ENCODE data around the gene RUNX2.

Gene RUNX2

DNA sequence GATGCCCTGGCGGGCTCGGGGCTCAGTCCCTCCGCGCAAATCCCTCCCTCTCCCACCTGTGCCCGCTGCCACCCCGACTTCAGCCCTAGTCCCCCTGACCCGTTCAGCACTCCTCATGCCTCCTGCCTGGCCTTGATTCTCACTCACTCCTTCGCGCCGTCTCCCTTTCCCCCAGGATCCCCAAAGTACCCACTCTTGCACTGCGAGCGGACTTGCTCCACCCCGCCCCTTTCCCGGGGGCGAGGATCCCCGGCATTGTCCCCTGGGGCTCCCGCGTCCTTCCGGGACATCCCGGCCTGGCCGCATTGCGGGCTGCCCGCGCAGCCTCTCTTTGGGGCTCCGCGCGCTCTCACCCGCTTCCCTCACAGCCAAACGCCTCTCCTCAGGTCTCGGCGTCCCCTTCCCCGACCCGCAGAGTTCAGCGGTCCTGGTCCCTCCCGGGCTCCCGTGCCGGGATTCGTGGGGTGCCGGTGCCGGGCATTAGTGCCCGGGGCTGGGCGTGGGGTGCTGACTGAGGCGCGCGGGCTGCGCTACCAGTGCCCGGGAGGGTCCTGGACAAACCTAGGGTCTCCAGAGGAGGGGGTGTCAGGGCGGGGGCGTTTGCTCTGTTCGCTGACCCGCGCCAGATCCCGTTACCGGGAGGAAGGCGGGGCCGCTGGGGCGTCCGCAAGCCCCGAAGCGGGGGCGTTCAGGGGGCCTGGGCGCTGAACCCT is 95.1 kb downstream of the RUNX2 start:
- H4K20me1 ChIP-seq = peaks cover 0 to 60% (median 25%) of the 10 kb centered on the region in 11 experiments; a peak in 15 of 22 replicates
- H3K4me3 ChIP-seq = peak overlapping the region; percentile 55 to 74 (median 62)
- no peaks in the 10 kb centered on the region for H3K36me3 ChIP-seq
- no peak for TF ChIP-seq Cebpa-rat (IDR thresholded peaks at IDR 0.05)
- H3K4me2 ChIP-seq = peak overlapping the region; percentile 89 to 99 (median 97)
- H3K4me1 ChIP-seq = peaks cover 27 to 50% (median 32%) of the 10 kb centered on the region in 10 experiments
- peaks cover 81 to 100% (median 93%) of the 10 kb centered on the region in 11 experiments for H3K27me3 ChIP-seq
- H3K9me3 ChIP-seq (replicated peaks in 1 of 11) = no peaks in the 10 kb centered on the region
- peak overlapping the region in 10 of 11 experiments; percentile 6 to 68 (median 60); a peak in 17 of 22 replicates for H3K9ac ChIP-seq
- peak overlapping the region in 5 of 11 experiments; percentile 1 to 48 (median 9); a peak in 5 of 22 replicates for H3K27ac ChIP-seq

DNA sequence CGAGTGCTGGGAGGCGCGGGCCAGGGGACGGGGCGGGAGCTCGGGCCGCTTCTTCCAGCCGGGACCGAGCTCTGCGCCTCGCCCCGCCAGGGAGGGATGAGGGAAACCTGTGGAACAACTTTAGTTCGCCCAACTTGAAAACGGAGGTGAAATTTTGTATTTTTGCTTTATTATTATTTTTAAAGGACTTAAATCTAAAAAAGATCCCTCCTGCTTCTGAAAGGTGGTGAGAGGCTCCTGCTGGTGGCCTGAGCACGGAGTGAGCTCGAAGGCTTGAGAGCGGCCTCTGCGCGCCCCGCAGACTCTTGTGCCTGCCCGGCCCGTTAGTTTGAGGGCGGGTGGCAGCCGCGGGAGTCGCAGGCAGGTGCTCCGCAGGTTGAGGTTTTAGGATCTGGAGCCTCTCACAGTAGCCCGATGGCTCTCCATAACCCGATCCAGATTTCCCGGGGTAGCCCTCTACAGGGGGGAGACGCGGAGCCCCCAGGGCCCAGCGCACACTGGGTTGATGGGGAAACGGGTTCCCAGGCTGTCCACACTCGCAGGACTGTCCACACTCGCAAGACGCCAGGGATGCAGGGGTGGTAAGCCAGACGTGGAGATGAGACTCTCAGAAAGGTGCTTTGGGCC is 95.8 kb downstream of the RUNX2 start:
- Histone ChIP-seq H3K27ac (peak overlapping the region in 2 of 11 experiments; percentile 2 to 48; a peak in 2 of 22 replicates), H3K4me3 (peak overlapping the region in 9 of 10 experiments; percentile 55 to 74 (median 63); a peak in 17 of 20 replicates), H3K4me2 (peak overlapping the region; percentile 89 to 99 (median 97); a peak in 21 of 22 replicates), H3K9me3 (replicated peaks in 1 of 11) (no peaks in the 10 kb centered on the region), H3K27me3 (peaks cover 74 to 99% (median 89%) of the 10 kb centered on the region in 11 experiments), H3K4me1 (peaks cover 27 to 50% (median 32%) of the 10 kb centered on the region in 10 experiments), H3K36me3 (no peaks in the 10 kb centered on the region), H4K20me1 (peaks cover 0 to 60% (median 25%) of the 10 kb centered on the region in 11 experiments; a peak in 15 of 22 replicates), H3K9ac (peak overlapping the region in 4 of 11 experiments; percentile 64 to 68 (median 65); a peak in 4 of 22 replicates)
- TF ChIP-seq Cebpa-rat (IDR thresholded peaks at IDR 0.05) = no peak

DNA sequence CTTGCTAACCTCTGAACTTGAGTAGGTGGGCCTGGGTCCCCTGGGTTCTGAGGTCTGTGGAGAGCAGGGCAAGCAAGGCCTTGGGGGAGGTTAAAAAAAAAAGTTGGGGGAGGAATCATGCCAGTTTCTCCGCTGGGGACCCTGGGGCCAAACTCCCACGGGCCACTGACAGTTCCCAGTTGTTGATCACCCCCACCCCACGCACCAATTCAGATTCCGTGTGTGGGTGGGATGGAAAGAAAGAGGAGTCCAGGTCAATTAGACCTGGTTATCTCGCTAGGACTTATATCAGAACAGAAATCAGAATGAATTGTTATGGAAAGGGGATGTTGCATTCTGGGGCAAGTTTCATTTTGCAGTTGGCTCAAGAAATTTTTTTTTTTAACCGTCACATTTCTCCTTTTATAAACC is 96.3 kb downstream of the RUNX2 start:
- Histone ChIP-seq H3K27ac (no peak overlapping the region), H3K4me3 (peak overlapping the region in 4 of 10 experiments; percentile 55 to 74 (median 64); a peak in 9 of 20 replicates)

DNA sequence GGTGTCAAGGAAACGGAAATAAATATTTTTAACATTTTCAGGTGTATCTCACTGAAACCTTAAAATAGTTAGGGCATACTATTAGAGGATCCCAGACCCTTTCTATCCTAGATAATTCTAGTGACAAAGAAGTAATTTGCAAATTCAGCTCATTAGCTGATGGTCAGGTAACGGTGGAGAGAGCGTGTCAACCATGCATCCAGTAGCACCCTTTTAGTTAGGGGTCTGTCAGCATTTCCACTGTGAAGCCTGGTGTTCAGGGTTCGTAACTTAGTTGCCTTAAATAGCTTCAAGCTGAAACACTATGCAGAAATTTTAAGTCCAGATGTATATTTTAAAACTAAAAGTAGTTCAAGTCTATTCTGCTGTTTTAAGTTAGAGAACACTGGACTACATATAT is 98.1 kb downstream of the RUNX2 start:
- Histone ChIP-seq H3K9me3 (replicated peaks in 1 of 11) (no peaks in the 10 kb centered on the region), H3K4me1 (peaks cover 25 to 33% (median 29%) of the 10 kb centered on the region in 10 experiments), H3K4me2 (no peak overlapping the region), H4K20me1 (peaks cover 0 to 44% (median 9%) of the 10 kb centered on the region in 11 experiments; a peak in 12 of 22 replicates), H3K27ac (no peak overlapping the region), H3K4me3 (no peak overlapping the region), H3K27me3 (peaks cover 58 to 79% (median 66%) of the 10 kb centered on the region in 11 experiments), H3K9ac (no peak overlapping the region), H3K36me3 (no peaks in the 10 kb centered on the region)
- no peak for TF ChIP-seq Cebpa-rat (IDR thresholded peaks at IDR 0.05)

More for the DNA sequence above, 96.3 kb downstream of the RUNX2 start:
- no peaks in the 10 kb centered on the region for H3K36me3 ChIP-seq
- peaks cover 69 to 94% (median 84%) of the 10 kb centered on the region in 11 experiments for H3K27me3 ChIP-seq
- peaks cover 27 to 48% (median 32%) of the 10 kb centered on the region in 10 experiments for H3K4me1 ChIP-seq
- H3K9ac ChIP-seq = no peak overlapping the region
- H3K9me3 ChIP-seq (replicated peaks in 1 of 11) = no peaks in the 10 kb centered on the region
- no peak for TF ChIP-seq Cebpa-rat (IDR thresholded peaks at IDR 0.05)
- peaks cover 0 to 60% (median 25%) of the 10 kb centered on the region in 11 experiments; a peak in 15 of 22 replicates for H4K20me1 ChIP-seq
- H3K4me2 ChIP-seq = peak overlapping the region in 6 of 11 experiments; percentile 93 to 99 (median 98); a peak in 12 of 22 replicates

DNA sequence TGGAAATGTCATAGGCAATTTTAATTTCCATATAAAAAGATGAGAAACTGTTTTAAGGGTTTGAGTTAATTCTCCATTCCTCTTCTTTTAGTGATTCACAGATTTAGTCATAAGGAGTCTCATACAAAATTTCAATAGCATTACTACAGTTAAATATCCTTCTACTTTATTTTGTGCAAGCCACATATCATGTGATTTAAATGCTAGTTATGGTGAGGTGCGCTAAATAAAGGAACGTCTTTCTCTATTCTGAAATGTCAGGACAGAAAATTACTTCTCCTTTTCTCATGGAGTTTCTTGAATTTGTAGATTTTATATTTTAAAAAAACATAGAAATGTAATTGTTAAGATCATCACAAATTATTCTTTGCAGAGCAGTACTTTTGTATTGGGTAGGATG is 99.6 kb downstream of the RUNX2 start:
- no peak overlapping the region for H3K4me2 ChIP-seq
- H3K27me3 ChIP-seq = peaks cover 44 to 70% (median 51%) of the 10 kb centered on the region in 11 experiments
- no peaks in the 10 kb centered on the region for H3K9me3 ChIP-seq (replicated peaks in 1 of 11)
- H4K20me1 ChIP-seq = peaks cover 0 to 29% (median 6%) of the 10 kb centered on the region in 11 experiments; a peak in 11 of 22 replicates
- H3K4me3 ChIP-seq = no peak overlapping the region
- no peak overlapping the region for H3K9ac ChIP-seq
- H3K27ac ChIP-seq = no peak overlapping the region
- no peak for TF ChIP-seq Cebpa-rat (IDR thresholded peaks at IDR 0.05)
- H3K4me1 ChIP-seq = peaks cover 10 to 26% (median 18%) of the 10 kb centered on the region in 10 experiments
- no peaks in the 10 kb centered on the region for H3K36me3 ChIP-seq

DNA sequence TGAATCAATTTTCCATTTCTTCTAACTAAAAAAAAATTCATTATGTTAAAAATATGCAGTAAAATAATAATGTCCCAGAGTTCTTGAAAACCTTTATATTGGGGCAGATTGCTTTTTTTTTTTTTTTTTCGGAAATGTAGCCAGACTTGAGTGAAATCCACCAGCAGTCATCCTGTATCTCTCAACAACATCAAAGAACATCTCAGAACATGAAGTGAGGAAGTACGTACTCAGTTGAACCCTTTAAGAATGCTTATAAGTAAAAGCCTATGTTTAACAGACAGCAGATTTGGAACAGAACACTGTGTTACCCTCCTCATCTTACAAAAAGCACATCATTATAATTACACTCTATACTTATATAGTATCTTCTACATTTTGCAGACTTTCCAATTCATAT is 100.6 kb downstream of the RUNX2 start:
- H4K20me1 ChIP-seq = peaks cover 0 to 19% (median 6%) of the 10 kb centered on the region in 11 experiments; a peak in 10 of 22 replicates
- H3K27me3 ChIP-seq = peaks cover 34 to 60% (median 41%) of the 10 kb centered on the region in 11 experiments
- H3K9ac ChIP-seq = no peak overlapping the region
- H3K36me3 ChIP-seq = no peaks in the 10 kb centered on the region
- H3K4me1 ChIP-seq = peaks cover under 1 to 27% (median 10%) of the 10 kb centered on the region in 10 experiments; a peak in 13 of 20 replicates
- no peak overlapping the region for H3K27ac ChIP-seq
- TF ChIP-seq Cebpa-rat (IDR thresholded peaks at IDR 0.05) = no peak
- H3K9me3 ChIP-seq (replicated peaks in 1 of 11) = no peaks in the 10 kb centered on the region
- H3K4me3 ChIP-seq = no peak overlapping the region
- no peak overlapping the region for H3K4me2 ChIP-seq

DNA sequence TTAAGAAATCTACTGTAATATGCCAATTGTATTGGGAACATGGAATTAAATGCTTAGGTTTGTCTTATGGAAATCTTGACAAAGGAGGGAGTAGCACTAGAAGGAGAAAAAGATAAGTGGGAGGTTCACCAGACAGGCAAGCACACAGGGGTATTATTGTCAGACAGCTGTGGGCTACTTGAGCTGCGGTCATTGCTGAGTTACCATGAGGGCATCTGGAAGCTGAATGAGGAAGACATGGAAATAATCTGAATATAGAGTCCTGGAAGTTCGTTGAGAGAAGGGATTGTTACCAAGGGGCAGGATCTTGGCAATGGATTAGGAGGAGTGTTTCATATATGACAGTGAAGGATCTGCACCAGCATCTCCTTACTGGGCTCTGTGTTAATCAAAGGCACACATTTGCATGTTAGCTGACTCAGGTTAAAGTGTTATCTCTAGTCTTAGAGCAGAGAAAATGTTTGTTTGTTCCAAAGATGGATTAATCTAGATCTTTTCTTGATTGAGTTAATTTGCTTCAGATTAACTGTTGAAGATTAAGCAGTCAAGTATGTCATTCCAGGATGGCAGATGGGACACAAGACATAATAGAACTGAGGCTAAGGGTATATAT is 102.6 kb downstream of the RUNX2 start:
- Histone ChIP-seq H3K9me3 (replicated peaks in 1 of 11) (no peaks in the 10 kb centered on the region), H4K20me1 (peaks cover 0 to 5% (median 0%) of the 10 kb centered on the region in 11 experiments; a peak in 1 of 22 replicates), H3K9ac (no peak overlapping the region), H3K4me2 (no peak overlapping the region), H3K27me3 (peaks cover 15 to 40% (median 21%) of the 10 kb centered on the region in 11 experiments), H3K36me3 (no peaks in the 10 kb centered on the region), H3K27ac (no peak overlapping the region), H3K4me3 (no peak overlapping the region), H3K4me1 (peaks cover 0 to 38% (median 14%) of the 10 kb centered on the region in 10 experiments; a peak in 9 of 20 replicates)
- TF ChIP-seq Cebpa-rat (IDR thresholded peaks at IDR 0.05) = no peak

DNA sequence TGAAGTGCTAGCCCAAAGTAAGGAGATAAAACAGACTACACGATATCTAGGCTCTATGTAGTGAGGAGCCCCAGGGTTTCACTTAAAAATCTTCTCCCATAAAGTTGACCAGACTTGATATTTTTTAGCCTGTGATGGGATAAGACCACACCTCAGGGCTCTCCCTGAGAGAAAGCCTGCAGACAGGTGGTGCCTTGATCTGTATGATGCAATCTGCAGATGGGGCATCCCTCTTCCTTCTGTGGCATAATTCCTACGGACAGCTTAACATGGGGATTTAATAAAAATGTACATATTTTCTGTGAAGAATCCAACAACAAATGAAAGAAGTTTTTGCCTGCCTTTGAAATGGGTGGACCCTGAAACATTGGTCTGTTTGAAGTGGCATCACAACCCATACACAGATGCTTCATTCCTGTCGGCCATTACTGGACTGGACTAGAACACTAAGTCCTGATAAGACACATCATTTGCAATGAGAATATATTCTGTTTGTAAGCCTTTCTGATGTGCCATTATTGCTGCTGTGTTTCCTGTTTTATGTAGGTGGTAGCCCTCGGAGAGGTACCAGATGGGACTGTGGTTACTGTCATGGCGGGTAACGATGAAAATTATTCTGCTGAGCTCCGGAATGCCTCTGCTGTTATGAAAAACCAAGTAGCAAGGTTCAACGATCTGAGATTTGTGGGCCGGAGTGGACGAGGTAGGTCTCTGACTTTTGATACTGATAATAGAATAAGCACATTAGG is 103.4 kb downstream of the RUNX2 start:
- Histone ChIP-seq H3K27me3 (peaks cover 8 to 32% (median 13%) of the 10 kb centered on the region in 11 experiments; a peak in 19 of 22 replicates), H3K27ac (no peak overlapping the region), H4K20me1 (no peaks in the 10 kb centered on the region), H3K4me3 (no peak overlapping the region), H3K36me3 (no peaks in the 10 kb centered on the region), H3K9me3 (replicated peaks in 1 of 11) (no peaks in the 10 kb centered on the region), H3K4me1 (peaks cover 3 to 46% (median 20%) of the 10 kb centered on the region in 10 experiments; a peak in 19 of 20 replicates), H3K9ac (no peak overlapping the region), H3K4me2 (peak overlapping the region in 1 of 11 experiments; percentile 11; a peak in 1 of 22 replicates)
- no peak for TF ChIP-seq Cebpa-rat (IDR thresholded peaks at IDR 0.05)

All from BLaER1 treated with 17β-estradiol and CSF1 and Interleukin-3, amounts not matched to agents 10 nM and 100 nM (cell line).